Psoas muscle (tissue), 8 donors: ENCODE measurements around the gene ARHGEF12. TPM values are rescaled to one million over a fixed set of nuclear protein-coding genes. Genes with fewer than 3 reads are reported as not detected.

Source experiments
- ATAC-seq, 4 donors: fragments of 200-7000 bp; cut with Tn5 transposase; one replicate each; pipeline ENCODE4 v1.9.1; 2020; ENCODE audit warnings: moderate library complexity in 3 of 4, mild to moderate bottlenecking in 2 of 4
- DNase-seq, 2 donors: peaks; one replicate each; pipeline ENCODE4 v3.0.0-alpha.2; 2020
- H3K27ac ChIP-seq: fragments of 200-600 bp; one replicate; pipeline ENCODE4 v1.8.0; 2022
- H3K27me3 ChIP-seq, 3 donors: fragments of 200-600 bp in 1 of 3; one replicate each; pipeline versions ENCODE4 v1.6.1 to v1.8.0; 2013 to 2022; ENCODE audit warnings: low read length in 2 of 3, mild to moderate bottlenecking in 2 of 3, moderate library complexity in 1 of 3; ENCODE audit not compliant: insufficient read depth in 3 of 3
- H3K36me3 ChIP-seq, 2 donors: fragments of 200-600 bp in 1 of 2; one replicate each; pipeline versions ENCODE4 v1.6.1 to v1.8.0; 2013 to 2022; ENCODE audit warnings: low read depth in 1 of 2, mild to moderate bottlenecking in 1 of 2, moderate library complexity in 1 of 2; ENCODE audit not compliant: insufficient read depth in 1 of 2
- H3K4me1 ChIP-seq: fragments of 200-600 bp; one replicate; pipeline ENCODE4 v1.8.0; 2022
- H3K4me3 ChIP-seq: fragments of 200-600 bp; one replicate; pipeline ENCODE4 v1.8.0; 2022; ENCODE audit warnings: mild to moderate bottlenecking
- H3K9me3 ChIP-seq: fragments of 200-600 bp; one replicate; pipeline ENCODE4 v1.8.0; 2022
- WGBS, 3 donors: extraction: QIAGEN DNeasy Blood & Tissue Kit; methylation state at CpG; one replicate each; pipeline versions ENCODE4 v1.1.6 to v1.1.7; 2013; 5-methylcytosine and 5-hydroxymethylcytosine counted together
- intact Hi-C, 2 donors: fragments of 100-400 bp; cut with DNase I; formaldehyde crosslinking; loops; one replicate each; pipeline versions ENCODE4 v1.11.0 to v1.14.2; 2022
- polyA plus RNA-seq, 3 donors: library from polyadenylated mRNA; stranded (reverse); fragments of 200-250 nt; gene quantifications; one replicate each; pipeline ENCODE4 v1.2.3, GENCODE V29; 2013
- total RNA-seq, 4 donors: library from RNA; stranded (reverse); fragmentation: NEBNext Ultra II Directional in 2 of 4; extraction: Animal tissue kit (Norgen Biotek cat#: 25700) in 2 of 4; gene quantifications; one replicate each; pipeline versions ENCODE4 v1.2.1 to v1.2.4, GENCODE V29; 2021 to 2023
- TF ChIP-seq, protein P1 (sequence below): fragments of 200-600 bp; IDR thresholded peaks from one replicate; pipeline ENCODE4 v1.8.0; 2022; ENCODE audit warnings: antibody characterized with exemption
- donor health status: healthy with polysubstance abuse.
- donor health status: DM: no; HTN: no; CAD: no; lungs with moderate emphysema.
- donor health status: Bipolar disorder and iron deficiency.
- donor health status: healthy.
- donor health status: DM: yes; HTN: yes; CAD: no.
- donor health status: DM: no; HTN: no; CAD: no.
- donor health status: DM: no; HTN: no; CAD: no.
- donor health status: DM: yes; HTN: yes; CAD: no.

ARHGEF12 gene
- total and polyA plus RNA-seq, 7 donors, result 14.8 to 102 (median 45.6) TPM

DNA sequence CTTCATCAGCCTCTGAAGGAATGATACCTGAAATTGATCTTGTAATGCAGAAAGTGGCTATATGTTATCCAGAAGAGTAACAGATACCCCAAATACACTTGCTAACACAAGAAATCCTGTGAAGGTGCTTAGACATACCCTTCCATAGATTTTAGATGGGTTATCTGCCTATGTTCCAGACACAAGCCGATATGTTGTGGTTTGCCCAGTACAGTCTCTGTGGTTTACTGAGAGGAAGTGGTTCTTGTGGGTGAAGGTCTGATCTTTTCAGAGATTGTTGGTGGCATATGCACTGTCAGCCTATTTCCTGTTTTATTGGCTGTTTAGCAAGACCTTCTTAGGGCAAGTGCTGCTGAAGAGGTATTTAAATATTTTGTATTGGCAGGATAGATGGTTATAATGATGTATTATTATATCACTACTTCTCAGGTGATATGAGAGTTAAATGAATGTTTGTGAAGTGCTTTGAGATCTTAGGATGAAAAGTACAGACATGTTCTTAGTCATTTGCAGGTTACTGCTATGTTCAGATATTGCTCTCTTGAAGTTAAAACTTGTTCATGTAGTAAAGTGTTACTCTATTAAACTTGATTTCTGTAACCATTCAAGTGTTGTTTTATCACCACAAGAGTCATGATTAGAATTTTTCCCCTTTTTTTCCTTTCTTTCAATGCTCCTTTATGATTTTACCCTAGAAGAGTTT lies 8.2 kb downstream of the ARHGEF12 start:
- TF ChIP-seq, protein P1, sequence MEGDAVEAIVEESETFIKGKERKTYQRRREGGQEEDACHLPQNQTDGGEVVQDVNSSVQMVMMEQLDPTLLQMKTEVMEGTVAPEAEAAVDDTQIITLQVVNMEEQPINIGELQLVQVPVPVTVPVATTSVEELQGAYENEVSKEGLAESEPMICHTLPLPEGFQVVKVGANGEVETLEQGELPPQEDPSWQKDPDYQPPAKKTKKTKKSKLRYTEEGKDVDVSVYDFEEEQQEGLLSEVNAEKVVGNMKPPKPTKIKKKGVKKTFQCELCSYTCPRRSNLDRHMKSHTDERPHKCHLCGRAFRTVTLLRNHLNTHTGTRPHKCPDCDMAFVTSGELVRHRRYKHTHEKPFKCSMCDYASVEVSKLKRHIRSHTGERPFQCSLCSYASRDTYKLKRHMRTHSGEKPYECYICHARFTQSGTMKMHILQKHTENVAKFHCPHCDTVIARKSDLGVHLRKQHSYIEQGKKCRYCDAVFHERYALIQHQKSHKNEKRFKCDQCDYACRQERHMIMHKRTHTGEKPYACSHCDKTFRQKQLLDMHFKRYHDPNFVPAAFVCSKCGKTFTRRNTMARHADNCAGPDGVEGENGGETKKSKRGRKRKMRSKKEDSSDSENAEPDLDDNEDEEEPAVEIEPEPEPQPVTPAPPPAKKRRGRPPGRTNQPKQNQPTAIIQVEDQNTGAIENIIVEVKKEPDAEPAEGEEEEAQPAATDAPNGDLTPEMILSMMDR, result no peak
- no peak for DNase-seq
- ATAC-seq, result peak in 2 of 4 donors; percentile 22 to 30
- Histone ChIP-seq H3K4me3 (peak overlapping the region; percentile 32), H3K36me3 (no peaks in the 10 kb centered on the region), H3K4me1 (peaks cover 90% of the 10 kb centered on the region), H3K27ac (peak overlapping the region; percentile 61), H3K27me3 (no peaks in the 10 kb centered on the region), H3K9me3 (no peaks in the 10 kb centered on the region)
- intact Hi-C loops, result no loop called here
- WGBS, 3 donors, result 59 to 75% (median 70%) methylated on average over 1 of the region's 1 CpG

DNA sequence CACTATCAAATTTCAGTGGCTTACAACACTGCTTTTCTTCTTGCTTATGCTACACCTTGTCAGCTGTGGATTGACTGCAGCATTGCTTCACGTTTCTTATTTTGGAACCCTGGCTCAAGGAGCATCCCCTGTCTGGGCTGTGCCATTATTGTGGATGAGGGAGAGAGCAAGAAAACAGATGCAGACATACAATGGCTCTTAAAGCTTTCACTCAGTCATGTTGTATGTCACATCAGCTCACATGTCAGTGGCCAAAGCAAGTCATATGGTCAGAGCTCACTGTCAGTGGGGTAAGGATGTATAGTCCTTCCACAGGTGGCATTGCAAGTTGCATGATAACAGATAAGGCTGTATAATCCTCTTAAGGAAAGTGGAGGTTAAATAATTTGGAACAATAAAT lies 10.0 kb downstream of the ARHGEF12 start:
- TF ChIP-seq, protein P1, result no peak

DNA sequence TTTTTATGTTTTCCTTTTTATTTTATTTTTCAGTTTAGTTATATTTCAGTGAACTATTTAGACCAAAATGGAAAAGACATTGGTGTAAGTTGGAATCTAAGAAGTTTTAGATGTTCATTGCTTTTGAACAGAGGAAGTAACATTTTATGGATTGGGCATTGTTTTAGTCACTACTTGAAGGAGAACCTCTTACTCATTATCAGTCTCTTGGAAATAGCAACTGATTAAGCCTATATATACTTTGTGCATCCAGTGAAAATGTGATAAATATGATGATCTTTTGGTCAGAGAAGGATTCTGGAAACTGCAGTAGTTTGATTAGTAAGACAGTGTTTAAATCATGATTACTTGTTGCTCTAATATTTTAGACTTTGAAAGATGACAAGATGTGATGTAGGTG lies 14.4 kb downstream of the ARHGEF12 start:
- H3K36me3 ChIP-seq, result no peaks in the 10 kb centered on the region
- ATAC-seq, result no peak
- H3K4me3 ChIP-seq, result no peak overlapping the region
- peaks cover 56% of the 10 kb centered on the region for H3K4me1 ChIP-seq
- H3K27ac ChIP-seq, result no peak overlapping the region
- intact Hi-C loops, result no loop called here
- TF ChIP-seq, protein P1, result no peak
- no peaks in the 10 kb centered on the region for H3K9me3 ChIP-seq
- H3K27me3 ChIP-seq, result no peaks in the 10 kb centered on the region
- DNase-seq, result no peak

More for the DNA sequence above, 10.0 kb downstream of the ARHGEF12 start:
- H3K27me3 ChIP-seq, result no peaks in the 10 kb centered on the region
- no peaks in the 10 kb centered on the region for H3K36me3 ChIP-seq
- peak; percentile 73 to 93 (median 84) for ATAC-seq
- peak overlapping the region; percentile 61 for H3K27ac ChIP-seq
- no peak for DNase-seq
- peak overlapping the region; percentile 20 for H3K4me3 ChIP-seq
- 3 to 9% (median 5%) methylated on average over 1 of the region's 1 CpG for WGBS, 3 donors
- H3K4me1 ChIP-seq, result peaks cover 77% of the 10 kb centered on the region
- H3K9me3 ChIP-seq, result no peaks in the 10 kb centered on the region
- intact Hi-C loops, result no loop called here

- Histone ChIP-seq H3K27ac (no peak overlapping the region), H3K36me3 (no peaks in the 10 kb centered on the region), H3K9me3 (no peaks in the 10 kb centered on the region), H3K4me3 (no peak overlapping the region), H3K27me3 (no peaks in the 10 kb centered on the region), H3K4me1 (peaks cover 53% of the 10 kb centered on the region)
- ATAC-seq, result no peak
- no peak for DNase-seq
- TF ChIP-seq, protein P1, result no peak
- intact Hi-C loops, result no loop called here
- WGBS, 3 donors, result 81 to 91% (median 89%) methylated on average over 6 of the region's 6 CpGs
Measured at GRCh38 chr11:120352405-120352804, 16.2 kb downstream of the ARHGEF12 start.

- peak in 2 of 4 donors; percentile 15 to 46 for ATAC-seq
- 33 to 52% (median 44%) methylated on average over 1 of the region's 1 CpG for WGBS, 3 donors
Measured at GRCh38 chr11:120354068-120354467, 17.9 kb downstream of the ARHGEF12 start.

More at GRCh38 chr11:120354068-120354467, 17.9 kb downstream of the ARHGEF12 start:
- Histone ChIP-seq H3K4me1 (peaks cover 43% of the 10 kb centered on the region), H3K4me3 (no peak overlapping the region), H3K36me3 (no peaks in the 10 kb centered on the region), H3K27me3 (no peaks in the 10 kb centered on the region), H3K9me3 (no peaks in the 10 kb centered on the region), H3K27ac (no peak overlapping the region)
- no peak for DNase-seq
- TF ChIP-seq, protein P1, result no peak
- intact Hi-C loops, result no loop called here
